ENCODE results near the gene TNNT3.
"Not testable (repeated sequence)": the region's sequence is repeated elsewhere in the genome, so short reads cannot be mapped to it uniquely, and the experiment has no call there.

TNNT3 gene

GRCh38 chr11:1919391-1920127 is at the start of gene TNNT3:
TNNT3 (plus strand) TSS chr11:1919703; CDS start chr11:1922875, 3,172 bp downstream.
- DNase-seq, result no peak

GRCh38 chr11:1870326-1870696 is 49.2 kb upstream of the TNNT3 start:
- no peak for DNase-seq

GRCh38 chr11:1870721-1871466 is 48.6 kb upstream of the TNNT3 start:
- no peak for DNase-seq

GRCh38 chr11:1871531-1871930 is 48.0 kb upstream of the TNNT3 start:
- no peak for DNase-seq

GRCh38 chr11:1872267-1872985 is 47.1 kb upstream of the TNNT3 start:
- DNase-seq, result no peak

GRCh38 chr11:1873048-1873812 is 46.3 kb upstream of the TNNT3 start:
- no peak for DNase-seq

- DNase-seq, result not testable (repeated sequence)
Observed at GRCh38 chr11:1873813-1874150, 45.7 kb upstream of the TNNT3 start.

- DNase-seq, result not testable (repeated sequence)
Observed at GRCh38 chr11:1874441-1875092, 44.9 kb upstream of the TNNT3 start.

GRCh38 chr11:1875093-1875850 is 44.2 kb upstream of the TNNT3 start:
- no peak for DNase-seq

GRCh38 chr11:1875851-1876301 is 43.6 kb upstream of the TNNT3 start:
- DNase-seq, result not testable (repeated sequence)

- no peak for DNase-seq
Observed at GRCh38 chr11:1876361-1877063, 43.0 kb upstream of the TNNT3 start.

- DNase-seq, result no peak
Observed at GRCh38 chr11:1877211-1878136, 42.0 kb upstream of the TNNT3 start.

- DNase-seq, result no peak
Observed at GRCh38 chr11:1878137-1879031, 41.1 kb upstream of the TNNT3 start.

- no peak for DNase-seq
Observed at GRCh38 chr11:1879342-1879940, 40.1 kb upstream of the TNNT3 start.

GRCh38 chr11:1879941-1880720 is 39.4 kb upstream of the TNNT3 start:
- DNase-seq, result no peak

GRCh38 chr11:1880746-1881441 is 38.6 kb upstream of the TNNT3 start:
- DNase-seq, result no peak

All from NK-92 treated with Interleukin-12 subunit alpha and Interleukin-12 subunit beta, amount 100 ng/mL, for 24 hours (cell line).